ENCODE data around the gene ALKBH5. TPM values are rescaled to one million over a fixed set of nuclear protein-coding genes. Genes with fewer than 3 reads are reported as not detected.

Gene ALKBH5
- total and polyA plus RNA-seq, 10 of the 15 experiments (the other 5 are each of a cell fraction or from before 2014, with no cell fraction given): 13.7 to 99.9 (median 52.4) TPM

GRCh38 chr17:18247613-18248001 is 64.0 kb downstream of the ALKBH5 start:
- Histone ChIP-seq H3K36me3 (ENCODE audit: control insufficient read depth in 2 of 2, insufficient read depth in 2 of 2, low read length in 1 of 2) (peaks cover 3 to 30% of the 10 kb centered on the region in 2 experiments), H3K27ac (ENCODE audit: control insufficient read depth, insufficient read depth) (no peak overlapping the region), H4K20me1 (ENCODE audit: control insufficient read depth, insufficient read depth) (no peaks in the 10 kb centered on the region), H3K9ac (ENCODE audit: control insufficient read depth, insufficient read depth, low read length) (no peak overlapping the region), H3K9me3 (replicated peaks; ENCODE audit: control insufficient read depth, insufficient read depth, low read length) (no peaks in the 10 kb centered on the region), H2AFZ (ENCODE audit: control insufficient read depth, low read depth, low read length) (no peak overlapping the region), H3K4me3 (no peak overlapping the region), H3K4me1 (ENCODE audit: control insufficient read depth, insufficient read depth, low read length) (no peaks in the 10 kb centered on the region), H3K4me2 (ENCODE audit: control insufficient read depth, insufficient read depth) (no peak overlapping the region), H3K27me3 (replicated peaks in 1 of 2; ENCODE audit: control insufficient read depth in 2 of 2, insufficient read depth in 2 of 2, low read length in 1 of 2) (no peaks in the 10 kb centered on the region), H3K79me2 (ENCODE audit: control insufficient read depth, insufficient read depth, low read length) (no peaks in the 10 kb centered on the region)
- intact Hi-C loops (cut with micrococcal nuclease; ENCODE audit: unreplicated experiment): no loop called here
- in situ Hi-C loops (cut with MboI): no loop called here
- no peak for ATAC-seq
- DNase-seq (ENCODE audit: low read depth, low spot score): no peak
- TF ChIP-seq ESRRA (IDR thresholded peaks at IDR 0.05; ENCODE audit: low read length): no peak
- TF ChIP-seq USF2 (IDR thresholded peaks at IDR 0.05; ENCODE audit: borderline replicate concordance, low read depth, low read length): no peak
- TF ChIP-seq PML (IDR thresholded peaks at IDR 0.05; ENCODE audit: low read length): no peak
- no peak for TF ChIP-seq NR2F1 (conservative IDR thresholded peaks at IDR 0.05)
- TF ChIP-seq IKZF1 (conservative IDR thresholded peaks at IDR 0.05): no peak
- no peak for TF ChIP-seq ZNF207 (IDR thresholded peaks at IDR 0.05; ENCODE audit: borderline replicate concordance)
- no peak for TF ChIP-seq MLLT1 (IDR thresholded peaks at IDR 0.05)
- TF ChIP-seq POU2F2 (IDR thresholded peaks at IDR 0.05; ENCODE audit: borderline replicate concordance, low read depth, low read length): no peak
- TF ChIP-seq ZNF622 (IDR thresholded peaks at IDR 0.05): no peak
- no peak for TF ChIP-seq FOXM1 (IDR thresholded peaks at IDR 0.05; ENCODE audit: low read depth, low read length)
- TF ChIP-seq STAT1 (conservative IDR thresholded peaks at IDR 0.05): no peak
- TF ChIP-seq KLF5 (IDR thresholded peaks at IDR 0.05; ENCODE audit: partially characterized antibody): no peak
- TF ChIP-seq DPF2 (IDR thresholded peaks at IDR 0.05): no peak
- TF ChIP-seq RAD51 (IDR thresholded peaks at IDR 0.05): no peak
- TF ChIP-seq MEF2B (IDR thresholded peaks at IDR 0.05; ENCODE audit: partially characterized antibody, poor library complexity, severe bottlenecking): no peak
- TF ChIP-seq JUNB (IDR thresholded peaks at IDR 0.05): no peak
- no peak for TF ChIP-seq HDAC2 (IDR thresholded peaks at IDR 0.05)
- no peak for TF ChIP-seq SMAD1 (IDR thresholded peaks at IDR 0.05; ENCODE audit: low read depth, partially characterized antibody)
- TF ChIP-seq NFYB (IDR thresholded peaks at IDR 0.05; ENCODE audit: insufficient read depth, low read depth, low read length): no peak
- CTCF ChIA-PET: interaction anchor here (0.6 to 1.2 kb wide), 2 partner anchors 9 to 341 kb away, joined by 3 to 6 read pairs; no protein-coding TSS in a partner anchor
- 89% methylated on average over 30 of the region's 30 CpGs for WGBS (ENCODE audit: insufficient coverage, insufficient replicate concordance, low lambda C conversion rate, missing lambda C conversion rate)
- SMC1A ChIA-PET (ENCODE audit: uncharacterized antibody, unreplicated experiment): no interaction called here
- POLR2A ChIA-PET: no interaction called here
- no peak for FAIRE-seq
- RAD21 ChIA-PET (ENCODE audit: unreplicated experiment): no interaction called here
- no TSS peak for BruUV-seq (replicated peaks)

All from GM12878 (cell line).